Rectal smooth muscle tissue (tissue), 1 donor: Measurements from ENCODE around the gene RPL31.

Experiments
- H3K27ac ChIP-seq: one replicate; pipeline ENCODE4 v1.7.0; 2013; ENCODE audit warnings: low read depth, low read length, inconsistent platforms
- H3K27me3 ChIP-seq: one replicate; pipeline ENCODE4 v1.7.0; 2013; ENCODE audit warnings: low read length; ENCODE audit not compliant: control insufficient read depth, insufficient read depth
- H3K36me3 ChIP-seq: one replicate; pipeline ENCODE4 v1.7.0; 2013; ENCODE audit warnings: low read length; ENCODE audit not compliant: control insufficient read depth, insufficient read depth
- H3K4me1 ChIP-seq: one replicate; pipeline ENCODE4 v1.7.0; 2013; ENCODE audit warnings: low read length; ENCODE audit not compliant: control insufficient read depth, insufficient read depth
- H3K4me3 ChIP-seq: one replicate; pipeline ENCODE4 v1.7.0; 2013; ENCODE audit warnings: low read length
- H3K9ac ChIP-seq: one replicate; pipeline ENCODE4 v1.7.0; 2013; ENCODE audit warnings: low read length

Gene RPL31

GRCh38 chr2:100964681-100965169, 37.4 kb upstream of the RPL31 start:
- no peak overlapping the region for H3K9ac ChIP-seq
- H3K27ac ChIP-seq = no peak overlapping the region
- no peaks in the 10 kb centered on the region for H3K4me1 ChIP-seq
- H3K36me3 ChIP-seq = no peaks in the 10 kb centered on the region
- H3K27me3 ChIP-seq = no peaks in the 10 kb centered on the region
- no peak overlapping the region for H3K4me3 ChIP-seq

- Histone ChIP-seq H3K27me3 (no peaks in the 10 kb centered on the region), H3K4me3 (no peak overlapping the region), H3K9ac (no peak overlapping the region), H3K4me1 (no peaks in the 10 kb centered on the region), H3K27ac (no peak overlapping the region), H3K36me3 (no peaks in the 10 kb centered on the region)
These were observed 36.5 kb upstream of the RPL31 start for GRCh38 chr2:100965596-100965995.

- Histone ChIP-seq H3K27ac (no peak overlapping the region), H3K9ac (no peak overlapping the region), H3K36me3 (no peaks in the 10 kb centered on the region), H3K27me3 (no peaks in the 10 kb centered on the region), H3K4me1 (no peaks in the 10 kb centered on the region), H3K4me3 (no peak overlapping the region)
These were observed 34.4 kb upstream of the RPL31 start for GRCh38 chr2:100967716-100968115.

- H3K36me3 ChIP-seq = no peaks in the 10 kb centered on the region
- H3K9ac ChIP-seq = no peak overlapping the region
- H3K27me3 ChIP-seq = no peaks in the 10 kb centered on the region
These were observed 33.6 kb upstream of the RPL31 start for GRCh38 chr2:100968146-100969145.

GRCh38 chr2:100969998-100970397, 32.1 kb upstream of the RPL31 start:
- H3K27me3 ChIP-seq = no peaks in the 10 kb centered on the region
- no peaks in the 10 kb centered on the region for H3K4me1 ChIP-seq
- H3K9ac ChIP-seq = no peak overlapping the region
- no peaks in the 10 kb centered on the region for H3K36me3 ChIP-seq
- H3K4me3 ChIP-seq = no peak overlapping the region
- no peak overlapping the region for H3K27ac ChIP-seq

More at GRCh38 chr2:100968146-100969145, 33.6 kb upstream of the RPL31 start:
- H3K4me3 ChIP-seq = no peak overlapping the region
- H3K4me1 ChIP-seq = no peaks in the 10 kb centered on the region
- H3K27ac ChIP-seq = no peak overlapping the region

GRCh38 chr2:100971221-100971620, 30.9 kb upstream of the RPL31 start:
- H3K27me3 ChIP-seq = no peaks in the 10 kb centered on the region
- H3K4me1 ChIP-seq = peaks cover 2% of the 10 kb centered on the region
- no peak overlapping the region for H3K27ac ChIP-seq
- peaks cover 3% of the 10 kb centered on the region for H3K36me3 ChIP-seq
- H3K9ac ChIP-seq = no peak overlapping the region
- H3K4me3 ChIP-seq = no peak overlapping the region

- Histone ChIP-seq H3K27ac (no peak overlapping the region), H3K27me3 (no peaks in the 10 kb centered on the region), H3K4me3 (no peak overlapping the region), H3K9ac (no peak overlapping the region), H3K36me3 (peaks cover 3% of the 10 kb centered on the region), H3K4me1 (peaks cover 11% of the 10 kb centered on the region)
These were observed 29.6 kb upstream of the RPL31 start for GRCh38 chr2:100972452-100972851.

GRCh38 chr2:100974712-100975520, 27.2 kb upstream of the RPL31 start:
- peaks cover 3% of the 10 kb centered on the region for H3K36me3 ChIP-seq
- H3K27me3 ChIP-seq = no peaks in the 10 kb centered on the region
- peaks cover 24% of the 10 kb centered on the region for H3K4me1 ChIP-seq
- no peak overlapping the region for H3K9ac ChIP-seq
- H3K4me3 ChIP-seq = no peak overlapping the region
- no peak overlapping the region for H3K27ac ChIP-seq

GRCh38 chr2:100975521-100975785, 26.6 kb upstream of the RPL31 start:
- Histone ChIP-seq H3K27me3 (no peaks in the 10 kb centered on the region), H3K27ac (no peak overlapping the region), H3K9ac (no peak overlapping the region), H3K4me1 (peaks cover 24% of the 10 kb centered on the region), H3K36me3 (peaks cover 3% of the 10 kb centered on the region), H3K4me3 (no peak overlapping the region)

GRCh38 chr2:100976061-100976460, 26.0 kb upstream of the RPL31 start:
- Histone ChIP-seq H3K36me3 (peaks cover 3% of the 10 kb centered on the region), H3K27me3 (no peaks in the 10 kb centered on the region), H3K4me1 (peaks cover 24% of the 10 kb centered on the region), H3K27ac (peak overlapping the region; percentile 67), H3K4me3 (no peak overlapping the region), H3K9ac (no peak overlapping the region)

GRCh38 chr2:100976645-100977391, 25.3 kb upstream of the RPL31 start:
- Histone ChIP-seq H3K27me3 (no peaks in the 10 kb centered on the region), H3K4me1 (peaks cover 24% of the 10 kb centered on the region), H3K9ac (no peak overlapping the region), H3K4me3 (no peak overlapping the region), H3K27ac (peak overlapping the region; percentile 67), H3K36me3 (peaks cover 3% of the 10 kb centered on the region)

GRCh38 chr2:100977511-100977910, 24.6 kb upstream of the RPL31 start:
- H3K27ac ChIP-seq = peak overlapping the region; percentile 67
- H3K9ac ChIP-seq = no peak overlapping the region
- peaks cover 24% of the 10 kb centered on the region for H3K4me1 ChIP-seq
- no peaks in the 10 kb centered on the region for H3K27me3 ChIP-seq
- peaks cover 3% of the 10 kb centered on the region for H3K36me3 ChIP-seq
- no peak overlapping the region for H3K4me3 ChIP-seq
